NK-92 (cell line): ENCODE data around the gene MYH15.

Source experiments
- DNase-seq: peaks from one replicate; lab custom pipeline; 2025; ENCODE audit not compliant: unreplicated experiment; lab: John Stamatoyannopoulos, UW

Gene MYH15

DNA sequence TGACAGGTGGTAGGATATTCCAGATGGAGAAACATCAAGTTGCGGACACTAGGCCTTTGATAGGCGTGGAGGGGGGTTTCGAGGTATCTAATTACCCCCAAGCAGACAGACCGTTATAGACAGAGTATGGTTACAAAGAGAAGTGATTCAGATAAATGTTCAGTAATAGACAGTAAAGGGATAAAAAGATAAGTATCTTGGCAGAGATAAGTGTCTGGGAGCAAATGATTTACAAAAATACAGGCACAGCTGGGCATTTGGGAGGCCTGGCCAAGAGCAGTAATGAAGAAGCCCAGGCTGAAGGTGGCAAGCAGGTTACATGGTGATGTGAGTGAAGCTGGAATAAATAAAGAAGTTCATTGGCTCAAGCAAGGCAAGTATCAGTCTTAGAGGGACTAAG is 659 bp upstream of the MYH15 start:
- DNase-seq, result no peak

DNA sequence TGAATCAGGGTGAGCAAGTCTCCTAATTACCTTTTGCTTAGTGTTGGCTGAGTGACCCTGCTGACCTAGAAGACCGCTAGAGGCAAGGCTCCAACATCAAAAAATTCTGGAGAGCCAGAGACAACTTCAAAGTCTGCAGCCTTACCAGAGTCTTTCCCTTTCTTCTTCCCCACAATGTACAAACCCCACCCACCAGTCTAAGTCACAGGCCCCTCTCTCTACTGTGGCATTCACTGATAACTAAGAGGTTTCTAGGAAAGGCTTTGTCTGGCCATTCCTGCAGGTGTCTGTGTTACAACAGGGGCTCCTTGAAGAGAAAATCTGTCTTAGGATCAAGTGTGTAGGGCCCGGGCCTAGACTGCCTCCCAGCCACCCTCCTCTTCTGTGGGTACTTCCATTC is 525 bp downstream of the MYH15 start:
- DNase-seq, result no peak

DNA sequence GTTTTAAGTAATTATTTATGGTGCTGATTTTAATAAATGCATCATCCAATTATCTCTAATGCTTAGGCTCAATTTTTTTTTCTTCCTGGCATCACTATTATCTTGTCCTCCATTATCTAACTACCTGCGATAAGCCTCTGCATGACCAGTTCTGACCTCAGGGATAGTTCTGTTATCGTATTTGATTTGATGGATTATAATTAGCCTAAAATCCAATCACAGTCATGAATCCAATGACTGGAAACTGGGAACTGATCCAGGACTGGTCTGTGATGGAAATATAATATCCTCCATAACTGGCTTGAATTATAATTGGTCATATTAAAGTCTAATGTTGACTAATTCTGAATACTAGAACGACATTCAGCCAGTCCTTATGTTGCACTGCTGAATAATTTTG is 1.1 kb downstream of the MYH15 start:
- DNase-seq, result no peak

DNA sequence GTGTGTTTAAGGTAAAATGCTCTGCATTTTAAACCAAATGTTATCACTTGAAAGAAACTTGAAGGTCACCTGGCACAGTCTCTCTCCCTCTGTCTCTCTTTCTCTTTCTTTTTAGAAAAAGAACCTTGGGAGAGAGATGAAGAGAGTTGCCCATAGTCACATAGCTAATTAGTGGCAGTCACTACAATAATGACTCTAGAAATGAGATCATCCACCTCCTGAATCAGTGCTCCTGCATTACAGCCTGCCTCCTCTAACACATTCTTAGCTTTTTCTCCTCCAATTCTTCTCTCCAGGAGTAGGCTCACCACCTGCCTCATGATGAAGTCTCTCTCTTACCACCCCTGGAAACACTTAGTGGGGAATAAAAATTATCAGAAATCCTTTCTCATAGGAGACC is 2.5 kb downstream of the MYH15 start:
- DNase-seq, result no peak

DNA sequence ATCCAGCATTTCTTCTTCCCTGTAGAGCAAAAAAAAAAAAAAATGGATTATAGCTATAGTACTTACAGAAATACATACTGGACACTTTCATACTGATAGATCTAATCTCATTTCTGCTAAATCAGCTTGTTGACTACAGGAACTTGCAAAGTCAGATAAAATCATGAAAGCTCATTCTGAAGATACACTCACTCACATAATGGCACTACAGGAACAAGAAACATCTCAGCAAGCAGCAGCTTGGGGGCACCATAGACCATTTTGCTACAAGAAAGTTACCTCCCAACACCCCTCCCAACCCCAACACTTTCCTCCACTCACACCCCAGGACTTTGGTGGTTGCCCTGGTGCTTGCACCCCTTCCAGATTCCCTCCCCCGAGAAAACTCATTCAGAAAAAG is 4.6 kb downstream of the MYH15 start:
- no peak for DNase-seq

DNA sequence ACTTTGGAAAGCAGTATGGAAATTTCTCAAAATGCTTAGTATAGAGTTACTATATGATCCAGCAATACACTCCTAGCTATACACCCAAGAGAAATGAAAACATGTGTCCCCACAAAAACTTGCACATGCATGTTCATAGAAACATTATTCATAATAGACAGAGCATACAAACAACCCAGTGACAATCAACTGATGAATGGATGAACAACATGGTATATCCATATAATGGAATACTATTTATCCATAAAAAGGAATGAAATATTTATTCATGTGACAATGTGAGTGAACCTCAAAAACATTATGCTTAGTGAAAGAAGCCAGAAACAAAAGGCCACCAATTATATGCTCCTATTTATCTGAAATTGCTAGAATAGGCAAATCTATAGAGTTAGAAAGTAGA is 6.7 kb downstream of the MYH15 start:
- DNase-seq, result no peak

DNA sequence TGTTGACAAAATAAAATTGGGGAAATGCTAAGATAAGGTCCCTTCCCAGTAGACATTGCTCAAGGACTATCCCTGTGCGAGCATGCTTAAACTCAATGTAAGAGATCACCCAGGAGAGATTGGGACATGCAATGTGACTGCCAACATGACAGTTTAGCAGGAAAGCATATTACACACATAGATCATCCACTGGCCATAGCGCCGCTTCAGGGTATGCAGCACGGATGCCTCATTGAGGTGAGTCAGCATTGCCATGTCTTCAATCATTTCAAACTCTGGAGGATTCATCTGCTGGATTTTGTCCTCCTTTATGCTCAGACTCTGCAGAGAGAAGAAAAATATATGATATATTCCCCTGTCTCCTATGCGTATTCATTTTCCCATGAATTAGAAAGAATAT is 8.9 kb downstream of the MYH15 start:
- DNase-seq, result no peak

DNA sequence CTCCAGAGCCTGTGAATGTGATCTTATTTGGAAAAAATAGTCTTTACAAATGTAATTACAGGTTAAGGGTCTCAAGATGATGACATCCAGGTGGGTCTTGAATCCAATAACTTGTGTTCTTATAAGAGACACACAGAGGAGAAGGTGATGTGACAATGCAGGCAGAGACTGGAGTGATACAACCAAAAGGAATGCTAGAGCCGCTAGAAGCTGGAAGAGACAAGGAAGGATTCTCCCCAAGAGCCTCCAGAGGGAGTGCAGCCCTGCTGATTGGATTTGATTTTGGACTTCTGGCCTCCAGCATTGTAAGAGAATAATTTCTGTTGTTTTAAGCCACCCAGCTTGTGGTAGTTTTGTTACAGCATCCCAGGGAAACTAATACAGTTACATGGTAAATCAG is 9.7 kb downstream of the MYH15 start:
- no peak for DNase-seq

DNA sequence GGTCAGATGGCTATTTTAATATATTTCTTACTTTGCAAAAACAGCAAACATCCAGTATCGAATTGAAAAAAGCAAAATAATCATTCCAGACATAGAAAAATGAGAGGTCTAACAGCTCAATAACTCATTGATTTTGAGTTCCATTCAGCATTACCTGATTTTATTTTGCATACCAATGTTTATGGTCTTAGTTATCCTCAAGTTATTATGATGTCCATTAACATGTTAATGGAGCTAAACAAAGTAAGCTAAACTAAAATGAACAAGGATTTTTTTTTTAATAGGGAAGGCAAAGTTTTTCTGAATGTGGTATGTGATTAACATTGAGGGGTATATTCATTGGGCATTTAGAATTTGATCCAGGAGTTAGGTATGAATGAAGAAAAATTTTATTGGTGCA is 13.1 kb downstream of the MYH15 start:
- DNase-seq, result no peak

DNA sequence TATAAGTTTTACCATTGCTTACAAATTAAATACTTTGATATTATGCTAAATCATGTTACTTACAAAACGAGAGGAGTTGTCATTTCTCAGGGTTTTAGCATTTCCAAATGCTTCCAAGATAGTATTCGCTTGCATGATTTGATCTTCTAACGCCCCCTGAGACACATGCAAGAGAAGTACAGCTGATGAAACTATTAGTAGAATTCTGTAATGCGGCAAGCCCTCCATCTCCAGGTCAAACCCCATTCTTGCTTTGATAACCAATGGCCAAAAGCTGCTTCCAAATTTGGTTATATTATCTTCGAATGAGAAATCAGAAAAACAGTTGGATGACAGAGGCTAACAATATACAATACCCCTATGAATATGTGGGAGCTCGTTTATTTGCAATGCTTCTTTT is 14.7 kb downstream of the MYH15 start:
- DNase-seq, result no peak

DNA sequence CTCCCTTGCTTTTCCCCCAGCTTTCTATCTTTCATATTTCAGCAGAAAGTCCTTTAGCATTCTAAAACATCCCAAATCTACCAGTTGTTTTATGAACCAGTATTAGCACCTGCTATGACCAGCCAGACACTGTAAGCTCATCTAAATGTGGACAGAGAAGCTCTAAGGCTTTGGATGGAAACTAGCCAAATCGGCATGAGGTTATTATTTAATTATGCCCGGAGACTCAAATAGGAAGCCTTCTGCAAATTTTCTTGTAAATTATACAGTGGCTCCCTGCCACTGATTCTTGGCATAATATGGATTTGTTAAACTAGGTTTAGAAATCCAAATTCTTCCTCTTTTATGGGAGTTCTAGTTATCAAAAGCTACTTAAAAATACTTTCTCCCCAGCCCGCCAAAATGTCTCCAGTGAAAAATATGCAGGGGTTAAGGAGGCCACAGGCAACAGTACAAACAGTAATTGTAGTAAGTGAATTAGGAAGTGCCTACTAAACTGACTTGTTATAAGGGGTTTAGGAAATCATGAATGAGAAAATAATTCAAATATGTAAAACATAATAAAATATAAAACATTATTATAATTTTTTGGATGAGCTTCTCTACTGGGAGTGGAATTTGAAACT is 15.4 kb downstream of the MYH15 start:
- DNase-seq, result no peak

DNA sequence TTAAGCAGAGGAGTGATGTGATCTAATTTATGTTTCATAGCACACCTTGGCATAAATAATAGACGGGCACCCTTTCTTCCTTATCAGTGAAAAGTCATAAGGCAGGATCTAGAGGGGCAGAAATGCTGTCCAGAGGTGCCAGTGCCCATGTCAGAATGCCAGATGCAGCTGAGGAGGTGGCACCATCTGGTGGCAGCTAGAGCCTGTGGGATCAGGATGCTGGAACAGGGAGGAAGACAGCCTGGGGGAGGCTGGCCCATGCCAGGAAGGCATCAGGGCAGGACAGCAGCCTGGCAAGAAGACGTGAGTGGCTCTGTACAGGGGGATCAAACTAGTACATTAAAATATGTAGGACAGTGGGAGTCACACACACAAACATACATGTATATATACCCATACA is 16.5 kb downstream of the MYH15 start:
- no peak for DNase-seq

DNA sequence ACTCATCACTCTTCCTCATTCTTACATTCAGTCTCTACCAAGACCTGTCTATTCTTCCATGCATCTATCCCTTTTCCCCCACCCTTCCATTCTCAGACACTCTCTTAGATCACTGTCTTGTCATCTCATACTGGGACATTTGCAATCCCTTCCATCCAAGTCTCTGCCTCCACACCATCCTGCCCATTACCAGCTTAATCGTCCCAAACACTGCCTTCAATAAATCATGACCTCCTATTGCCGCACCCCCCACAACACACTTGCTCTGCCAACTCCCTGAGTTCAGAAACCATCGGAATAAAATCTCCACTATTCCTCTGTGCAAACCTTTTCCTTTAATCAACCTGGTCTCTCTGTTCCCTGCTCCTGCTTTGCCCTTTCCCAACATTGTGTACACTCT is 18.9 kb downstream of the MYH15 start:
- DNase-seq, result no peak

DNA sequence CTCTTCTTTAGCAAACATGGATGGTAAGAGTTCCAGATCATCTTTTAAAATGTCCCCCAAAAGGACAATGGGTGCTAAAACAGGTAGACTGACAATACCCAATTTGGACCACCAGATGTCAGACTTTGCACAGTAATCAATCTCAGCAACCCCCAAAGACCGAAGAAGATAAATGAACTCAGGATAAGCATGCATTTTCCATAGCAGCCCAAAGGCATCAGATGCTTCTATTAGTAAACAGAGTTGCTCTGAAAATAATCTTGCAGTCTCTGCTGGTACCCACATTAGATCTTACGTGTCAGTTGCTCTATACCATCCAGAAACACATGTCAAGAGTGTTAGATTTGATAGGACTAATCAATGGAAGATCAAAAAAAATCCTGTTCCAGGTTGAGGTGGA is 20.6 kb downstream of the MYH15 start:
- no peak for DNase-seq

DNA sequence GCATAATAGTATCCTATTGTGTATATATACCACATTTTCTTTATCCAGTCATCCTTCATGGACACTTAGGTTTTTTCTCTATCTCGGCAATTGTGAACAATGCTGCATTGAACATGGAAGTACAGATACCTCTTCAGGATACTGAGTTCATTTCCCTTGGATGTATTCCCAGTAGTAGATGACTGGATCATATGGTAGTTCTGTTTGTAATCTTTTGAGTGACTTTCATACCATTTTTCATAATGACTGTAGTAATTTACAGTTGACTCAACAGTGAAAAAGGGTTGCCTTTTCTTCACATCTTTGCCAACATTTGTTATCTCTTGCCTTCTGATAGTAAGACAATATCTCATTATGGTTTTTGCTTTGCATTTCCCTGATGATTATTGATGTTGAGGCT is 21.8 kb downstream of the MYH15 start:
- DNase-seq, result no peak

DNA sequence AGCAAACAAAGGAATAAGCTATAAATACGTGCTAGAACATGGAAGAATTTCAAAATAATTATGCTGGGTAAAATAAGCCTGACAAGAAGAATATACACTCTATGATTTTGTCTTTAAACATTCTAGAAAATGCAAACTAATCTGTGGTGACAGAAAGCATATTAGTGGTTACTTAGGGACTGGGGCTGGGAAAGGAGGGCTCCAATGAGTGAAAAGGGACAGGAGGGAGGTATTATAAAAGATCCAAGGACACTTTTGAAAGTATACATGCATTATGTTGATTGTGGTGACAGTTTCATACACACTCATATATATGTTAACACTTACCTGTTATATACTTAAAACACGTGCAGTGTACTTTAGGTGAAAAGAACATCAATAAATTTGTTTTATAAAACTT is 23.0 kb downstream of the MYH15 start:
- DNase-seq, result no peak

DNA sequence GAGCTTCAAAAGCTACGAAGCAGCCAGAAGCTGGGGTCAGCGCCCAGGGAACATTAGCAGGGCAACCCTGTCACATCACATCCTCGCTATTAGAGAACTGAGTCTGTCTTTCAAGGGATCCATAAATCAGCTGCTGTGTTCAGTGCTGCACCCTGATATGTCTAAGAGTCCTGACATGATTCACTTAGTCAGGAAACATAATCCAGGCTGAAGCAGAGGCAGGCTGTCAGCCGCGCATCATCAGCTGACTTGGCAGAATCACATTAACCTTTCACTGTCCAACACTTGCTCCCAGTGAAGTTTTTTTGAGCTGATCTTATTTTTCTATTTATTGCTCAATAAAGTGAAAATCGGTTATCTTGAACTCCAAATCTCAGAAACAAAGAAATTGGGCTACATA is 23.5 kb downstream of the MYH15 start:
- no peak for DNase-seq

DNA sequence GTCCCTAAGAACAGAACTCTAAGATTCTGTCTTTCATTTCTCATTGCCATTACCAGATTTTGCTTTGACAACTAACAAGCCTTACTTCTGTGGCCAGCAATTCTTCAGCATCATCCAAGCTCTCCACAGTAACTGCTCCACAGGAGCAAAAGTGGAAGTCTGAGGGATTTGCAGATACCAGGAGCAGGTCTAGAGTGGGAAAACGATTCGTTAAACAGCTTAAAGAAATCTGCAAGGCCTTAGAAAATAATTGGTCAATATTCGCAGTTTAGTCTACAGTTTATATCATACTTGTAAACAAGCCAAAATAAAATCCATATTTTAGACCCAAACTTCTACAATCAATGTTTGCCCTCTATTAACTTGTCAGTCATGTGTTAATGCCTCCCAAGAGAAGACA is 24.1 kb downstream of the MYH15 start:
- no peak for DNase-seq

DNA sequence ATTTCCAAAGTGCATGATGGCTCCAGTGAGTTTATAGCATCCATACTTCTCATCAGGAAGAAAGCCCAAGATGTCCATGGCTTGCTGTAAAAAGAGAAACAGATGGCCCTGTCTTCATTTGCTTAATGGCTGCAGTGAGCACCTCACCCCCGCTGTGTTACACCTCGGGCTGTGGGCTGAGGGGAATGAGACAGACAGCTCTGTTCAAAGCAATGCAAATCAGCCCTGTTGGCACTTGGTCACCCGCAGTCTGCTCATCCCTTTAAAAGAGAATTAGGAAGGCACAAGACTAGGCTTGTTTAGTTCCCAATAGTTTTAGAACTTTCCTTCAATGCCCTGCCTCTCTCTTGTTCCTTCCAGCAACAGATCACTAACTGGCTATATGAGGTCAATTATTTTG is 25.2 kb downstream of the MYH15 start:
- DNase-seq, result no peak

DNA sequence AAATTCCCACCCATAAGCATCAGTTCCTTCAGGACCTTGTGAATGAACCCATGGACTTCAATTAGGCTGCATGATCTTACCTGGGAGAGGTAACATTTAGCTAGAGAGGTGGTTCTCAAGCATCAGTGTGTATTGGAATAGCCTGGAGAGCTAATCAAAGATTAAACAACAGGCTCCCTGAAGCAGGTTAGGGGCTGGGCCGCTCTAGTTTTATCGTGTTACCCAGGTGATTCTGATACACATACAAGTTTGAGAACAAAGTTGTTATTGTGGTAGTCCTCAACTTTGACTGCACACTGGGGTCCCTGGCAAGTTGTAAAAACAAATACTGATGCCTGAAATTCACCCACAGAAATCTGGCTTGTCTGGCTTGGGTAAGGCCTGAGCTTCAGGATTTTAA is 31.2 kb downstream of the MYH15 start:
- no peak for DNase-seq

DNA sequence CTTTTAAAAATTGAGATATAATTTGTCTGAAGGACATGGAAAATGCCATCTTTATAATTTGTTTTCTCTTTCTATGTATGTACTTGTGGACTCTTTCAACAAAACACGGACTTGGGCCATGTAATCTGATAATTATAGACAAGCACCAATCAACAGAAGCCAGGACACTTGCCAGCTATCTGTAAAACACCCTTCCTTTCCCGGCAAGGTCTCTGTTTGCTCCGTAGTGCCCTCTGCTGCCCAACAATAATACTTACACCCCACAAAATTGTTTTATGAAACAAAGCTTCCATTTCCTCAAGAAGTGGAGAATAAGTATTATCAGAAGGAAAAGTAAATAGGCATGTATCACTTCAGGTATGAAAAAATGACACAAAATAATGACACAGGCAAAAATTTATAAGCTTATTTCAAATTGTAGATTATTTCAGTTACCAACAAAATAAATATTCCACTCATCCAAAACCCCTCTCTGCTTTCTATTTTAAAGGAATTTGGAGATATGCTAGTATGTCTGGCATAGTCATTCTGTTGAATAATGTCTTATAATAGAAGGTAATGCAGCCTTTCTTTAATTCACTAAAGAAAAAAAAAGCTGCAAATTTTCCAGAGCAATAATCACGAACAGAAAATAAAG is 32.8 kb downstream of the MYH15 start:
- DNase-seq, result no peak

DNA sequence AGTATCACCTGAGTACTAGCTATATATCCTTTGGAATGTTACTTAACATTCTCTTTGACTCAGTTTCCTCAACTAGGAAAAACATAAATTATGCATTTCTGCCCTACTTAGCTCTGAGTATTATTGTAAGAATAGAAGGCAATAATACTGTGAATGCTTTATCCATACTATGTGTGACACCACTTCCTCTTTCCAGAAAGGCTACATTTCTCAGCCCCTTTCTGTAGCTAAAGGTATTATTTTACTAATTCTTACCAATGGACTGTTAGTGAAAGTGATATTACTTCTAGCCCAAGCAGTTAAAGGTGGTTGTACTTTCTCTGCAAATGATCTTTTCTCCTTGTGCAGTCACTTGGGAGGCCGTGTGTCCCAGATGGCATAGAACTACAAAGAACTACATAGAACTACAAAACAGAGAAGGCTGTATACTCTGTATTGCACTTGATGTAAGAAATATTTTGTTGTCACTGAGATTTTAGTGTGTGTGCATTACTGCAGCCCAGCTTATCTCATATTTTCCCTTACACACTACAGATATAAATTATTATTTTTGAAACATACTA is 35.1 kb downstream of the MYH15 start:
- no peak for DNase-seq

DNA sequence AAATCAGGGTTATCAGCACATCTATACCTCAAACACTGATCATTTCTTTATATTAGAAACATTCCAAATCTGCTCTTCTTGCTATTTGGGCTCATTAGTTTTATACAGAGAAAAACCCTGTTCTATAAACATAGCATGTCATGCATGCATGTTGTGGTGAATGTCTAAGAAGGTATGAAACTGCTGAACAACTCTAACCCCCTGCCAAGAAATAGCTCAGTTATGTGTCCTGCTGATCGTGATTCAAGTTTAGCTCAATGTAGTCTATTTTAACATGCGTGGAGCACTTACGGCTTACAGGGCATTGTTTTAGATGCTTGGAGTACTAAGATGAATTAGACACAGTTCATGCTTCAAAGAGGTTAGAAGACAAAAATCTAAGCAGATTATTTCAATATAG is 35.8 kb downstream of the MYH15 start:
- no peak for DNase-seq
